HG02870 (cell line): ENCODE measurements around the gene RNF148.
"Not testable (repeated sequence)": the region's sequence is repeated elsewhere in the genome, so short reads cannot be mapped to it uniquely, and the experiment has no call there.

Source experiments
- ATAC-seq: cut with Tn5 transposase; IDR thresholded peaks from one replicate; pipeline ENCODE4 v1.9.1; 2021; ENCODE audit warnings: mild to moderate bottlenecking, moderate library complexity; ENCODE audit not compliant: unreplicated experiment

Gene RNF148

GRCh38 chr7:122691569-122692235 lies 11.0 kb downstream of the RNF148 start:
- no peak for ATAC-seq

GRCh38 chr7:122689346-122690109 lies 13.2 kb downstream of the RNF148 start:
- ATAC-seq: no peak

GRCh38 chr7:122688400-122688998 lies 14.2 kb downstream of the RNF148 start:
- no peak for ATAC-seq

- ATAC-seq: no peak
These were observed 16.3 kb downstream of the RNF148 start for GRCh38 chr7:122686360-122686878.

- no peak for ATAC-seq
These were observed 18.2 kb downstream of the RNF148 start for GRCh38 chr7:122684504-122684903.

- no peak for ATAC-seq
These were observed 19.7 kb downstream of the RNF148 start for GRCh38 chr7:122682815-122683550.

- ATAC-seq: not testable (repeated sequence)
These were observed 21.5 kb downstream of the RNF148 start for GRCh38 chr7:122681186-122681585.

GRCh38 chr7:122679813-122680212 lies 22.9 kb downstream of the RNF148 start:
- ATAC-seq: no peak

- ATAC-seq: not testable (repeated sequence)
These were observed 23.4 kb downstream of the RNF148 start for GRCh38 chr7:122679269-122679709.

GRCh38 chr7:122677149-122677548 lies 25.6 kb downstream of the RNF148 start:
- no peak for ATAC-seq

GRCh38 chr7:122676466-122676865 lies 26.3 kb downstream of the RNF148 start:
- ATAC-seq: no peak

- ATAC-seq: no peak
These were observed 27.1 kb downstream of the RNF148 start for GRCh38 chr7:122675621-122676020.

GRCh38 chr7:122675011-122675410 lies 27.7 kb downstream of the RNF148 start:
- no peak for ATAC-seq

GRCh38 chr7:122674502-122674901 lies 28.2 kb downstream of the RNF148 start:
- ATAC-seq: no peak

- ATAC-seq: no peak
These were observed 28.8 kb downstream of the RNF148 start for GRCh38 chr7:122673951-122674350.

GRCh38 chr7:122672536-122672935 lies 30.2 kb downstream of the RNF148 start:
- ATAC-seq: no peak

GRCh38 chr7:122663733-122664132 lies 39.0 kb downstream of the RNF148 start:
- ATAC-seq: no peak

GRCh38 chr7:122658856-122659255 lies 43.9 kb downstream of the RNF148 start:
- ATAC-seq: no peak

GRCh38 chr7:122653685-122654084 lies 49.0 kb downstream of the RNF148 start:
- no peak for ATAC-seq

GRCh38 chr7:122652876-122653275 lies 49.8 kb downstream of the RNF148 start:
- ATAC-seq: no peak
